Neural cell (in vitro differentiated cells): ENCODE measurements around the gene C1orf105. TPM values are rescaled to one million over a fixed set of nuclear protein-coding genes. Genes with fewer than 3 reads are reported as not detected.

ENCODE experiments used
- H2AFZ ChIP-seq: fragments of 200-600, 300-800 bp; sonication (generic), shearing (Covaris generic); 2 replicates; pipeline ENCODE4 v1.6.0; 2014; ENCODE audit warnings: low read depth, mild to moderate bottlenecking, antibody characterized with exemption, low read length, moderate library complexity
- H3F3A ChIP-seq: fragments of 200-600 bp; shearing (Covaris generic); 2 replicates; pipeline ENCODE4 v1.6.1; 2016; ENCODE audit warnings: mild to moderate bottlenecking, moderate library complexity, mixed read lengths, antibody characterized with exemption, low read length; ENCODE audit not compliant: insufficient read depth, poor library complexity, severe bottlenecking
- H3K27ac ChIP-seq: fragments of 200-600, 300-800 bp; sonication (generic), shearing (Covaris generic); 2 replicates; pipeline ENCODE4 v1.5.1; 2014; ENCODE audit warnings: mild to moderate bottlenecking, low read length, moderate library complexity
- H3K27me3 ChIP-seq: fragments of 300-800, 200-600 bp; sonication (generic), shearing (Covaris generic); 2 replicates; pipeline ENCODE4 v1.6.0; 2014; ENCODE audit warnings: mild to moderate bottlenecking, low read depth, low read length, moderate library complexity; ENCODE audit not compliant: insufficient read depth
- H3K36me3 ChIP-seq: fragments of 300-800, 200-600 bp; sonication (generic), shearing (Covaris generic); 2 replicates; pipeline ENCODE4 v1.5.1; 2014; ENCODE audit warnings: mild to moderate bottlenecking, antibody characterized with exemption, low read length, moderate library complexity; ENCODE audit not compliant: insufficient read depth
- H3K4me2 ChIP-seq: fragments of 300-800, 200-600 bp; sonication (generic), shearing (Covaris generic); 2 replicates; pipeline ENCODE4 v1.6.0; 2014; ENCODE audit warnings: mild to moderate bottlenecking, low read length
- H3K4me3 ChIP-seq: fragments of 300-800, 200-600 bp; sonication (generic), shearing (Covaris generic); 2 replicates; pipeline ENCODE4 v1.5.1; 2014; ENCODE audit warnings: mild to moderate bottlenecking, low read length, moderate library complexity
- H3K79me2 ChIP-seq: fragments of 200-600 bp; shearing (Covaris generic); replicated peaks from 2 replicates; pipeline ENCODE4 v1.6.0; 2014; ENCODE audit warnings: mild to moderate bottlenecking, low read length, moderate library complexity; ENCODE audit not compliant: insufficient read depth
- H3K9ac ChIP-seq: fragments of 300-800, 200-600 bp; sonication (generic), shearing (Covaris generic); 2 replicates; pipeline ENCODE4 v1.6.1; 2016; ENCODE audit warnings: mild to moderate bottlenecking, low read length, mixed read lengths
- H3K9me2 ChIP-seq: fragments of 200-600 bp; shearing (Covaris generic); 2 replicates; pipeline ENCODE4 v1.6.1; 2016; ENCODE audit warnings: mild to moderate bottlenecking, low read length, mixed read lengths; ENCODE audit not compliant: insufficient read depth
- H3K9me3 ChIP-seq: fragments of 200-600, 300-800 bp; sonication (generic), shearing (Covaris generic); 2 replicates; pipeline ENCODE4 v1.6.1; 2016; ENCODE audit warnings: mild to moderate bottlenecking, mixed run types, low read length, moderate library complexity, mixed read lengths
- H4K20me1 ChIP-seq: fragments of 200-600 bp; shearing (Covaris generic); 2 replicates; pipeline ENCODE4 v1.6.1; 2016; ENCODE audit warnings: mild to moderate bottlenecking, mixed run types; ENCODE audit not compliant: insufficient read depth
- CTCF ChIP-seq: fragments of 450-650 bp; IDR thresholded peaks from 2 replicates; pipeline ENCODE4 v1.5.1; 2014; ENCODE audit warnings: antibody characterized with exemption, mild to moderate bottlenecking, moderate library complexity; ENCODE audit not compliant: poor library complexity, severe bottlenecking
- EP300 ChIP-seq: fragments of 450-650 bp; conservative IDR thresholded peaks from 2 replicates; pipeline ENCODE4 v1.6.1; 2014; ENCODE audit warnings: antibody characterized with exemption, mild to moderate bottlenecking, moderate library complexity; ENCODE audit not compliant: poor library complexity, severe bottlenecking
- EZH2 ChIP-seq: fragments of 200-600, 300-800 bp; shearing (Covaris generic), sonication (generic); IDR thresholded peaks from 2 replicates; pipeline ENCODE4 v1.6.1; 2014; ENCODE audit warnings: antibody characterized with exemption, low read length, borderline replicate concordance, mild to moderate bottlenecking; ENCODE audit not compliant: insufficient read depth, poor library complexity, severe bottlenecking
- MXI1 ChIP-seq: fragments of 450-650 bp; conservative IDR thresholded peaks from 2 replicates; pipeline ENCODE4 v1.6.1; 2014; ENCODE audit warnings: antibody characterized with exemption, mild to moderate bottlenecking; ENCODE audit not compliant: poor library complexity, severe bottlenecking
- POLR2AphosphoS5 ChIP-seq: IDR thresholded peaks from 2 replicates; pipeline ENCODE4 v1.6.1; 2012
- RAD21 ChIP-seq: fragments of 450-650 bp; conservative IDR thresholded peaks from 2 replicates; pipeline ENCODE4 v1.6.1; 2014; ENCODE audit warnings: antibody characterized with exemption, mild to moderate bottlenecking, moderate library complexity
- SMC3 ChIP-seq: fragments of 450-650 bp; conservative IDR thresholded peaks from 2 replicates; pipeline ENCODE4 v1.6.1; 2014; ENCODE audit warnings: antibody characterized with exemption, mild to moderate bottlenecking, moderate library complexity; ENCODE audit not compliant: poor library complexity
- TAF1 ChIP-seq: IDR thresholded peaks from 2 replicates; pipeline ENCODE4 v1.6.1; 2012; ENCODE audit warnings: low read depth
- polyA plus RNA-seq: library from polyadenylated mRNA; depleted of rRNA; stranded (reverse); fragments of >200 nt; gene quantifications from 2 replicates; pipeline ENCODE4 v1.2.3, GENCODE V29; 2014
- TF ChIP-seq, protein P1 (sequence below): IDR thresholded peaks from 2 replicates; pipeline ENCODE4 v1.6.1; 2012; ENCODE audit warnings: borderline replicate concordance

C1orf105 gene
- polyA plus RNA-seq, 1 donor from 2014 or later, result not detected

DNA sequence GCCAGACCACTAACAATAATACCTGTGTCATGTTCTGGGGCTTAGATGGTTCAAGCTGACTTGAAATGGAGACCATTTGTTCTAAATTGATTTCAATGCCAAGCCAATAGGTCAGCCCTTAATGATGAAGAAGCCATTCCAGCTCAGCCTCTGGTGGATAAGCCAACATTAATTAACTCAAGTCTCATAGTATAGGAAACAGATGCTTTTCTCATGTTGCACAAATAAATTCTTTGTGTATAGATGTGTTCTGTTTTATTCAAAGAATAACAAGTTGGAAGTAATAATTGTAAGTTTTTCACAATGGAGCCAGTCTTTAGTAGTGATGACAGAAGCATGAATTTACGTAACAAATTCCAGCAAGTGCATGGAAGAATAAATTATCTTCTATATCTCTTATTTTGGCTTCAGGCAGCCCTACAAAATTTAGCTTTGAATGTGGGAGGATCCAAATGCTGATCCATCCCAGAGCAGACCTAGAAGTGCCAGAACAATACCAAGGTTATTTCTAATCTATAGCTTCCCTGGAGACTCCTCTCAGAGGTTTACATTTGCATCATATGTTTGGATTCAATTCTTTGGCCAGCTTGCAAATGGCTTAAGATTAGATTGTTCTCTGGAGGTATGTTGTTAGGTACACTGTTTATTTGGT lies 42.2 kb upstream of the C1orf105 start:
- Histone ChIP-seq H3K9me3 (no peaks in the 10 kb centered on the region), H3F3A (no peaks in the 10 kb centered on the region), H3K4me2 (no peak overlapping the region), H4K20me1 (no peaks in the 10 kb centered on the region), H3K9ac (no peak overlapping the region), H2AFZ (no peak overlapping the region), H3K36me3 (no peaks in the 10 kb centered on the region), H3K27me3 (no peaks in the 10 kb centered on the region), H3K27ac (no peak overlapping the region), H3K9me2 (no peaks in the 10 kb centered on the region), H3K79me2 (no peaks in the 10 kb centered on the region), H3K4me3 (no peak overlapping the region)
- TF ChIP-seq EP300 (no peak), POLR2AphosphoS5 (no peak), CTCF (no peak), EZH2 (no peak), MXI1 (no peak), SMC3 (no peak), RAD21 (no peak), TAF1 (no peak)
- TF ChIP-seq, protein P1, sequence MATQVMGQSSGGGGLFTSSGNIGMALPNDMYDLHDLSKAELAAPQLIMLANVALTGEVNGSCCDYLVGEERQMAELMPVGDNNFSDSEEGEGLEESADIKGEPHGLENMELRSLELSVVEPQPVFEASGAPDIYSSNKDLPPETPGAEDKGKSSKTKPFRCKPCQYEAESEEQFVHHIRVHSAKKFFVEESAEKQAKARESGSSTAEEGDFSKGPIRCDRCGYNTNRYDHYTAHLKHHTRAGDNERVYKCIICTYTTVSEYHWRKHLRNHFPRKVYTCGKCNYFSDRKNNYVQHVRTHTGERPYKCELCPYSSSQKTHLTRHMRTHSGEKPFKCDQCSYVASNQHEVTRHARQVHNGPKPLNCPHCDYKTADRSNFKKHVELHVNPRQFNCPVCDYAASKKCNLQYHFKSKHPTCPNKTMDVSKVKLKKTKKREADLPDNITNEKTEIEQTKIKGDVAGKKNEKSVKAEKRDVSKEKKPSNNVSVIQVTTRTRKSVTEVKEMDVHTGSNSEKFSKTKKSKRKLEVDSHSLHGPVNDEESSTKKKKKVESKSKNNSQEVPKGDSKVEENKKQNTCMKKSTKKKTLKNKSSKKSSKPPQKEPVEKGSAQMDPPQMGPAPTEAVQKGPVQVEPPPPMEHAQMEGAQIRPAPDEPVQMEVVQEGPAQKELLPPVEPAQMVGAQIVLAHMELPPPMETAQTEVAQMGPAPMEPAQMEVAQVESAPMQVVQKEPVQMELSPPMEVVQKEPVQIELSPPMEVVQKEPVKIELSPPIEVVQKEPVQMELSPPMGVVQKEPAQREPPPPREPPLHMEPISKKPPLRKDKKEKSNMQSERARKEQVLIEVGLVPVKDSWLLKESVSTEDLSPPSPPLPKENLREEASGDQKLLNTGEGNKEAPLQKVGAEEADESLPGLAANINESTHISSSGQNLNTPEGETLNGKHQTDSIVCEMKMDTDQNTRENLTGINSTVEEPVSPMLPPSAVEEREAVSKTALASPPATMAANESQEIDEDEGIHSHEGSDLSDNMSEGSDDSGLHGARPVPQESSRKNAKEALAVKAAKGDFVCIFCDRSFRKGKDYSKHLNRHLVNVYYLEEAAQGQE, result no peak

GRCh38 chr1:172380441-172381244 lies 39.8 kb upstream of the C1orf105 start:
- Histone ChIP-seq H3K9me3 (no peaks in the 10 kb centered on the region), H3K79me2 (no peaks in the 10 kb centered on the region), H2AFZ (no peak overlapping the region), H3K9me2 (no peaks in the 10 kb centered on the region), H3K4me2 (no peak overlapping the region), H3F3A (no peaks in the 10 kb centered on the region), H3K27me3 (no peaks in the 10 kb centered on the region), H3K36me3 (no peaks in the 10 kb centered on the region), H3K27ac (no peak overlapping the region), H3K4me3 (no peak overlapping the region), H3K9ac (no peak overlapping the region), H4K20me1 (no peaks in the 10 kb centered on the region)
- TF ChIP-seq EP300 (no peak), POLR2AphosphoS5 (no peak), CTCF (no peak), SMC3 (no peak), RAD21 (no peak), MXI1 (no peak)
